ENCODE results near the gene SLC4A2.
"Not testable (repeated sequence)": the region's sequence is repeated elsewhere in the genome, so short reads cannot be mapped to it uniquely, and the experiment has no call there.

The SLC4A2 gene, protein sequence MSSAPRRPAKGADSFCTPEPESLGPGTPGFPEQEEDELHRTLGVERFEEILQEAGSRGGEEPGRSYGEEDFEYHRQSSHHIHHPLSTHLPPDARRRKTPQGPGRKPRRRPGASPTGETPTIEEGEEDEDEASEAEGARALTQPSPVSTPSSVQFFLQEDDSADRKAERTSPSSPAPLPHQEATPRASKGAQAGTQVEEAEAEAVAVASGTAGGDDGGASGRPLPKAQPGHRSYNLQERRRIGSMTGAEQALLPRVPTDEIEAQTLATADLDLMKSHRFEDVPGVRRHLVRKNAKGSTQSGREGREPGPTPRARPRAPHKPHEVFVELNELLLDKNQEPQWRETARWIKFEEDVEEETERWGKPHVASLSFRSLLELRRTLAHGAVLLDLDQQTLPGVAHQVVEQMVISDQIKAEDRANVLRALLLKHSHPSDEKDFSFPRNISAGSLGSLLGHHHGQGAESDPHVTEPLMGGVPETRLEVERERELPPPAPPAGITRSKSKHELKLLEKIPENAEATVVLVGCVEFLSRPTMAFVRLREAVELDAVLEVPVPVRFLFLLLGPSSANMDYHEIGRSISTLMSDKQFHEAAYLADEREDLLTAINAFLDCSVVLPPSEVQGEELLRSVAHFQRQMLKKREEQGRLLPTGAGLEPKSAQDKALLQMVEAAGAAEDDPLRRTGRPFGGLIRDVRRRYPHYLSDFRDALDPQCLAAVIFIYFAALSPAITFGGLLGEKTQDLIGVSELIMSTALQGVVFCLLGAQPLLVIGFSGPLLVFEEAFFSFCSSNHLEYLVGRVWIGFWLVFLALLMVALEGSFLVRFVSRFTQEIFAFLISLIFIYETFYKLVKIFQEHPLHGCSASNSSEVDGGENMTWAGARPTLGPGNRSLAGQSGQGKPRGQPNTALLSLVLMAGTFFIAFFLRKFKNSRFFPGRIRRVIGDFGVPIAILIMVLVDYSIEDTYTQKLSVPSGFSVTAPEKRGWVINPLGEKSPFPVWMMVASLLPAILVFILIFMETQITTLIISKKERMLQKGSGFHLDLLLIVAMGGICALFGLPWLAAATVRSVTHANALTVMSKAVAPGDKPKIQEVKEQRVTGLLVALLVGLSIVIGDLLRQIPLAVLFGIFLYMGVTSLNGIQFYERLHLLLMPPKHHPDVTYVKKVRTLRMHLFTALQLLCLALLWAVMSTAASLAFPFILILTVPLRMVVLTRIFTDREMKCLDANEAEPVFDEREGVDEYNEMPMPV

GRCh38 chr7:151059367-151060112 lies at the start of gene SLC4A2:
Gene SLC4A2 (plus strand): TSS chr7:151059589. CDS start chr7:151061988, 2,399 bp downstream.
- no peak within 1 kb of the TSS for H3K27ac ChIP-seq (ENCODE audit: low read length)
- H3K4me1 ChIP-seq (ENCODE audit: control insufficient read depth, low read depth, low read length): peaks cover 31% of the 10 kb centered on the region
- H3K9me3 ChIP-seq (ENCODE audit: control insufficient read depth, low read depth, low read length): no peaks in the 10 kb centered on the region

DNA sequence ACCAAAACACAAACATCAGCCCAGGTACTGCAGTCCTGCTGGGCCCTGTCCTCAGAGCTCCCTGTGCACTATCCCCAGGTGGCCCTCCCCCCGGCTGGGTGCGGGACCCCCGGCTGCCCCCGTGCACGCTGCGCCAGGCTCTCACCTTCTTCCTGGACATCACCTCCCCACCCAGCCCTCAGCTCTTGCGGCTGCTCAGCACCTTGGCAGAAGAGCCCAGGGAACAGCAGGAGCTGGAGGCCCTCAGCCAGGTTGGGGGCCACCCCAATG lies 49.4 kb upstream of the SLC4A2 start:
- H3K27ac ChIP-seq (ENCODE audit: low read length): no peak overlapping the region
- H3K4me3 ChIP-seq (ENCODE audit: low read length): no peak overlapping the region
- H3K9ac ChIP-seq (ENCODE audit: low read length): no peak overlapping the region

More at GRCh38 chr7:151059367-151060112, at the start of gene SLC4A2:
- H3K27me3 ChIP-seq (ENCODE audit: control insufficient read depth, insufficient read depth, low read length): peaks cover 40% of the 10 kb centered on the region
- H3K9ac ChIP-seq (ENCODE audit: low read length): peak within 1 kb of the TSS; percentile 36
- H3K4me3 ChIP-seq (ENCODE audit: low read length): peak within 1 kb of the TSS; percentile 78
- H3K36me3 ChIP-seq (ENCODE audit: control insufficient read depth, low read depth, low read length): peaks cover 1% of the 10 kb centered on the region

GRCh38 chr7:151010307-151011096 lies 48.9 kb upstream of the SLC4A2 start:
- Histone ChIP-seq H3K27me3 (ENCODE audit: control insufficient read depth, insufficient read depth, low read length) (peaks cover 11% of the 10 kb centered on the region), H3K9ac (ENCODE audit: low read length) (no peak overlapping the region), H3K27ac (ENCODE audit: low read length) (no peak overlapping the region), H3K4me3 (ENCODE audit: low read length) (peak overlapping the region; percentile 37), H3K36me3 (ENCODE audit: control insufficient read depth, low read depth, low read length) (no peaks in the 10 kb centered on the region), H3K9me3 (ENCODE audit: control insufficient read depth, low read depth, low read length) (no peaks in the 10 kb centered on the region), H3K4me1 (ENCODE audit: control insufficient read depth, low read depth, low read length) (peaks cover 11% of the 10 kb centered on the region)

More for the DNA sequence above, 49.4 kb upstream of the SLC4A2 start:
- H3K27me3 ChIP-seq (ENCODE audit: control insufficient read depth, insufficient read depth, low read length): peaks cover 11% of the 10 kb centered on the region
- peaks cover 11% of the 10 kb centered on the region for H3K4me1 ChIP-seq (ENCODE audit: control insufficient read depth, low read depth, low read length)
- no peaks in the 10 kb centered on the region for H3K36me3 ChIP-seq (ENCODE audit: control insufficient read depth, low read depth, low read length)
- no peaks in the 10 kb centered on the region for H3K9me3 ChIP-seq (ENCODE audit: control insufficient read depth, low read depth, low read length)

GRCh38 chr7:151011097-151011409 lies 48.3 kb upstream of the SLC4A2 start:
- Histone ChIP-seq H3K36me3 (ENCODE audit: control insufficient read depth, low read depth, low read length) (no peaks in the 10 kb centered on the region), H3K27me3 (ENCODE audit: control insufficient read depth, insufficient read depth, low read length) (peaks cover 11% of the 10 kb centered on the region), H3K9me3 (ENCODE audit: control insufficient read depth, low read depth, low read length) (no peaks in the 10 kb centered on the region), H3K4me1 (ENCODE audit: control insufficient read depth, low read depth, low read length) (peaks cover 11% of the 10 kb centered on the region), H3K4me3 (ENCODE audit: low read length) (no peak overlapping the region), H3K9ac (ENCODE audit: low read length) (no peak overlapping the region), H3K27ac (ENCODE audit: low read length) (no peak overlapping the region)

DNA sequence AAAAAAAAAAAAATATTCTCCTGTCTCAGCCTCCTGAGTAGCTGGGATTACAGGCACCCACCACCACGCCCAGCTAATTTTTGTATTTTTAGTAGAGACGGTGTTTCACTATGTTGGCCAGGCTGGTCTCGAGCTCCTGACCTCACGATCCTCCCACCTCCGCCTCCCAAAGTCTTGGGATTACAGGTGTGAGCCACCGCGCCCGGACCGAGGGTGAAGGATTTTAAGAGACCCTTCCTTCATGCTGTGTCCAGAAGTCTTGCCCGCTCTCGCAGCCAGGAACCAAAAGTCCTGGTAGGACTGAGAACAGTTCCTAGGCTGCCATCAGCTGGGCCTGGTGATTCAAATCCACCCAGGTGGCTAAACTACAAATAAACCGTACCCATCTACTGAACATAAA lies 47.8 kb upstream of the SLC4A2 start:
- H3K4me3 ChIP-seq (ENCODE audit: low read length); H3K27ac ChIP-seq (ENCODE audit: low read length); H3K36me3 ChIP-seq (ENCODE audit: control insufficient read depth, low read depth, low read length); H3K9me3 ChIP-seq (ENCODE audit: control insufficient read depth, low read depth, low read length); H3K9ac ChIP-seq (ENCODE audit: low read length): not testable (repeated sequence)
- Histone ChIP-seq H3K27me3 (ENCODE audit: control insufficient read depth, insufficient read depth, low read length) (peaks cover 11% of the 10 kb centered on the region), H3K4me1 (ENCODE audit: control insufficient read depth, low read depth, low read length) (peaks cover 11% of the 10 kb centered on the region)

GRCh38 chr7:151012031-151012692 lies 47.2 kb upstream of the SLC4A2 start:
- H3K36me3 ChIP-seq (ENCODE audit: control insufficient read depth, low read depth, low read length): no peaks in the 10 kb centered on the region
- H3K9ac ChIP-seq (ENCODE audit: low read length): no peak overlapping the region
- no peaks in the 10 kb centered on the region for H3K9me3 ChIP-seq (ENCODE audit: control insufficient read depth, low read depth, low read length)
- no peak overlapping the region for H3K4me3 ChIP-seq (ENCODE audit: low read length)
- peaks cover 11% of the 10 kb centered on the region for H3K4me1 ChIP-seq (ENCODE audit: control insufficient read depth, low read depth, low read length)
- no peak overlapping the region for H3K27ac ChIP-seq (ENCODE audit: low read length)
- peaks cover 14% of the 10 kb centered on the region for H3K27me3 ChIP-seq (ENCODE audit: control insufficient read depth, insufficient read depth, low read length)

- H3K9me3 ChIP-seq (ENCODE audit: control insufficient read depth, low read depth, low read length): no peaks in the 10 kb centered on the region
- no peak overlapping the region for H3K27ac ChIP-seq (ENCODE audit: low read length)
- peak overlapping the region; percentile 8 for H3K9ac ChIP-seq (ENCODE audit: low read length)
- H3K27me3 ChIP-seq (ENCODE audit: control insufficient read depth, insufficient read depth, low read length): peaks cover 22% of the 10 kb centered on the region
- H3K4me3 ChIP-seq (ENCODE audit: low read length): no peak overlapping the region
- H3K36me3 ChIP-seq (ENCODE audit: control insufficient read depth, low read depth, low read length): no peaks in the 10 kb centered on the region
- peaks cover 12% of the 10 kb centered on the region for H3K4me1 ChIP-seq (ENCODE audit: control insufficient read depth, low read depth, low read length)
Observed at GRCh38 chr7:151012911-151013347, 46.5 kb upstream of the SLC4A2 start.

DNA sequence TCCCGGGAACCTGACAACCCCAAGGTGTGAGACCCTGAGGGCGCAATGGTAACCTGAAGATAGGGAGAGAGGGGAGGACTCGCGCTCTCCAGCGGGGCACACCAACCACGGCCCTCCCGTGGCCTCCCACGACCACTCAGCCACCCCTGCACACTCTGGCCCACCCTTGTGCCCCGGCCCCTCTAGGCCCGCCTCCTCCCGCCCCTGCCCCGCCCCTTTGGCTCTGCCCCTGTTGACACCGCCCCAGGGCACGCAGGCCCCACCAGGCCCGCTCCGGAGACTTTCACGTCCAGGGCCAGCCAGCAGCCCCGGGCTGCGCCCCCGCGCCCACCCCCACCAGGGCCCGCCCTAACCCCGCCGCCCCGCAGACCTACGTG lies 46.0 kb upstream of the SLC4A2 start:
- H3K36me3 ChIP-seq (ENCODE audit: control insufficient read depth, low read depth, low read length): no peaks in the 10 kb centered on the region
- peak overlapping the region; percentile 8 for H3K9ac ChIP-seq (ENCODE audit: low read length)
- no peak overlapping the region for H3K27ac ChIP-seq (ENCODE audit: low read length)
- peaks cover 26% of the 10 kb centered on the region for H3K27me3 ChIP-seq (ENCODE audit: control insufficient read depth, insufficient read depth, low read length)
- H3K4me3 ChIP-seq (ENCODE audit: low read length): no peak overlapping the region
- H3K9me3 ChIP-seq (ENCODE audit: control insufficient read depth, low read depth, low read length): no peaks in the 10 kb centered on the region
- peaks cover 13% of the 10 kb centered on the region for H3K4me1 ChIP-seq (ENCODE audit: control insufficient read depth, low read depth, low read length)

DNA sequence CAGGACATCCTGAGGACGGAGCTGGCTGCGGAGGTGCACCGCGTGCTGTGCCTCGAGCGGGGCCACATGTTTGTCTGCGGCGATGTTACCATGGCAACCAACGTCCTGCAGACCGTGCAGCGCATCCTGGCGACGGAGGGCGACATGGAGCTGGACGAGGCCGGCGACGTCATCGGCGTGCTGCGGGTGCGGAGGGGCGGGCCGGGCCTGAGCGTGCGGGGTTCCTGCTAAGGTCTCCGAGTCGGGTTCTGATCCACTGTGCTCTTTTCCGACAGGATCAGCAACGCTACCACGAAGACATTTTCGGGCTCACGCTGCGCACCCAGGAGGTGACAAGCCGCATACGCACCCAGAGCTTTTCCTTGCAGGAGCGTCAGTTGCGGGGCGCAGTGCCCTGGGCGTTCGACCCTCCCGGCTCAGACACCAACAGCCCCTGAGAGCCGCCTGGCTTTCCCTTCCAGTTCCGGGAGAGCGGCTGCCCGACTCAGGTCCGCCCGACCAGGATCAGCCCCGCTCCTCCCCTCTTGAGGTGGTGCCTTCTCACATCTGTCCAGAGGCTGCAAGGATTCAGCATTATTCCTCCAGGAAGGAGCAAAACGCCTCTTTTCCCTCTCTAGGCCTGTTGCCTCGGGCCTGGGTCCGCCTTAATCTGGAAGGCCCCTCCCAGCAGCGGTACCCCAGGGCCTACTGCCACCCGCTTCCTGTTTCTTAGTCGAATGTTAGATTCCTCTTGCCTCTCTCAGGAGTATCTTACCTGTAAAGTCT lies 45.5 kb upstream of the SLC4A2 start:
- peak overlapping the region; percentile 52 for H3K4me3 ChIP-seq (ENCODE audit: low read length)
- no peaks in the 10 kb centered on the region for H3K9me3 ChIP-seq (ENCODE audit: control insufficient read depth, low read depth, low read length)
- H3K36me3 ChIP-seq (ENCODE audit: control insufficient read depth, low read depth, low read length): no peaks in the 10 kb centered on the region
- H3K9ac ChIP-seq (ENCODE audit: low read length): peak overlapping the region; percentile 29
- H3K27ac ChIP-seq (ENCODE audit: low read length): no peak overlapping the region
- peaks cover 32% of the 10 kb centered on the region for H3K27me3 ChIP-seq (ENCODE audit: control insufficient read depth, insufficient read depth, low read length)
- peaks cover 13% of the 10 kb centered on the region for H3K4me1 ChIP-seq (ENCODE audit: control insufficient read depth, low read depth, low read length)

Data from iPS-18a (cell line).